Body of pancreas (tissue), 4 donors: ENCODE data around the gene RER1.

Source experiments
- POLR2A ChIP-seq, 3 donors: fragments of 450-650 bp; IDR thresholded peaks; one replicate each; pipeline ENCODE4 v1.6.1; 2016; ENCODE audit warnings: antibody characterized with exemption in 3 of 3, mild to moderate bottlenecking in 2 of 3
- TF ChIP-seq, protein P1 (sequence below), 7 experiments: fragments of 450-650 bp in 4 of 7; fragments of 200-600 bp in 3 of 7; sonication (generic) in 3 of 7; IDR thresholded peaks; one replicate each; pipeline ENCODE4 v1.5.1; 2016 to 2019; ENCODE audit warnings: antibody characterized with exemption in 7 of 7

DNA sequence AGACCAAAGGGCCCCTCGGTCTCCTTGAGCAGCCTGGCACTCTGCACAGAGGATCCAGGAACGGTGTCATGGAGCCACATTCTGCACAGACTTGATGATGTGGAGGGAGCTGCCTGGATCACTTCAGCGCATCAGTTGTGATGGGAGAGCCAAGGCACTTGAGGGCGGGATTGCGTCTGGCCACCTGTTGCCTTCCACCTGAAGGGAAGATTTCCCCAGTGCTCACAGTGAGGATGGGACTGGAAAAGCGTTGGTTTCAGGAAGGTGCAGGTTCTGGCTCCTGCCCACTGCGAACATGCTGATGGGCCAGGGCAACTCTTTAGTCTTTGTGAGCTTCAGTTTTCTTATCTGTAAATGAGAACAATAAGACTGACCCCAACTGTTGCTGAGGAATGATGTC is 2.6 kb downstream of the RER1 start:
- TF ChIP-seq, protein P1, sequence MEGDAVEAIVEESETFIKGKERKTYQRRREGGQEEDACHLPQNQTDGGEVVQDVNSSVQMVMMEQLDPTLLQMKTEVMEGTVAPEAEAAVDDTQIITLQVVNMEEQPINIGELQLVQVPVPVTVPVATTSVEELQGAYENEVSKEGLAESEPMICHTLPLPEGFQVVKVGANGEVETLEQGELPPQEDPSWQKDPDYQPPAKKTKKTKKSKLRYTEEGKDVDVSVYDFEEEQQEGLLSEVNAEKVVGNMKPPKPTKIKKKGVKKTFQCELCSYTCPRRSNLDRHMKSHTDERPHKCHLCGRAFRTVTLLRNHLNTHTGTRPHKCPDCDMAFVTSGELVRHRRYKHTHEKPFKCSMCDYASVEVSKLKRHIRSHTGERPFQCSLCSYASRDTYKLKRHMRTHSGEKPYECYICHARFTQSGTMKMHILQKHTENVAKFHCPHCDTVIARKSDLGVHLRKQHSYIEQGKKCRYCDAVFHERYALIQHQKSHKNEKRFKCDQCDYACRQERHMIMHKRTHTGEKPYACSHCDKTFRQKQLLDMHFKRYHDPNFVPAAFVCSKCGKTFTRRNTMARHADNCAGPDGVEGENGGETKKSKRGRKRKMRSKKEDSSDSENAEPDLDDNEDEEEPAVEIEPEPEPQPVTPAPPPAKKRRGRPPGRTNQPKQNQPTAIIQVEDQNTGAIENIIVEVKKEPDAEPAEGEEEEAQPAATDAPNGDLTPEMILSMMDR (IDR thresholded peaks at IDR 0.05) = no peak
- no peak for TF ChIP-seq POLR2A (IDR thresholded peaks at IDR 0.05)
